Smooth muscle cell (in vitro differentiated cells): ENCODE data around the gene ST6GALNAC3. TPM values are rescaled to one million over a fixed set of nuclear protein-coding genes. Genes with fewer than 3 reads are reported as not detected.

Source experiments
- DNase-seq: peaks from one replicate; lab custom pipeline; 2025; ENCODE audit not compliant: unreplicated experiment; lab: John Stamatoyannopoulos, UW
- H2AFZ ChIP-seq: fragments of 200-600 bp; sonication (generic); 2 replicates; pipeline ENCODE4 v1.6.0; 2016; ENCODE audit warnings: antibody characterized with exemption, low read depth, mild to moderate bottlenecking
- H3F3A ChIP-seq: fragments of 200-600 bp; sonication (generic); 2 replicates; pipeline ENCODE4 v1.6.0; 2017; ENCODE audit warnings: antibody characterized with exemption, low read depth
- H3K27ac ChIP-seq: fragments of 200-600 bp; sonication (generic); 2 replicates; pipeline ENCODE4 v1.5.1; 2016; ENCODE audit warnings: low read depth, mild to moderate bottlenecking
- H3K27me3 ChIP-seq: fragments of 200-600 bp; sonication (generic); 2 replicates; pipeline ENCODE4 v1.6.1; 2016; ENCODE audit warnings: low read depth, mild to moderate bottlenecking
- H3K36me3 ChIP-seq: fragments of 200-600 bp; sonication (generic); 2 replicates; pipeline ENCODE4 v1.5.1; 2016; ENCODE audit warnings: low read depth
- H3K4me1 ChIP-seq: fragments of 200-600 bp; sonication (generic); 2 replicates; pipeline ENCODE4 v1.5.1; 2016; ENCODE audit warnings: low read depth
- H3K4me2 ChIP-seq: fragments of 200-600 bp; sonication (generic); 2 replicates; pipeline ENCODE4 v1.6.0; 2016; ENCODE audit warnings: mild to moderate bottlenecking
- H3K4me3 ChIP-seq: fragments of 200-600 bp; sonication (generic); 2 replicates; pipeline ENCODE4 v1.5.1; 2016; ENCODE audit warnings: mild to moderate bottlenecking
- H3K79me2 ChIP-seq: fragments of 200-600 bp; sonication (generic); 2 replicates; pipeline ENCODE4 v1.6.0; 2016; ENCODE audit warnings: low read depth, mild to moderate bottlenecking
- H3K9ac ChIP-seq: fragments of 200-600 bp; sonication (generic); 2 replicates; pipeline ENCODE4 v1.6.0; 2016; ENCODE audit warnings: low read depth
- H3K9me3 ChIP-seq: fragments of 200-600 bp; sonication (generic); replicated peaks from 2 replicates; pipeline ENCODE4 v1.5.1; 2016; ENCODE audit warnings: low read depth
- H4K20me1 ChIP-seq: fragments of 200-600 bp; sonication (generic); 2 replicates; pipeline ENCODE4 v1.6.0; 2016; ENCODE audit warnings: low read depth
- WGBS: methylation state at CpG from one replicate; pipeline ENCODE4 v1.1.7; 2016; ENCODE audit warnings: low lambda C conversion rate; 5-methylcytosine and 5-hydroxymethylcytosine counted together
- polyA plus RNA-seq: library from polyadenylated mRNA; unstranded; fragments of >200 nt; fragmentation: Nextera tagmentation; extraction: Ambion mirVana; gene quantifications from 2 replicates; pipeline ENCODE4 v1.2.1, GENCODE V29; 2016
- total RNA-seq: library from RNA; depleted of rRNA; stranded (reverse); fragments of >200 nt; gene quantifications from 2 replicates; pipeline ENCODE4 v1.2.3, GENCODE V29; 2014
- TF ChIP-seq, protein P1 (sequence below): fragments of 200-600 bp; sonication (generic); IDR thresholded peaks from 2 replicates; pipeline ENCODE4 v1.5.1; 2017; ENCODE audit warnings: borderline replicate concordance, mild to moderate bottlenecking, antibody characterized with exemption; ENCODE audit not compliant: insufficient read depth, poor library complexity, severe bottlenecking

ST6GALNAC3 gene
- total and polyA plus RNA-seq, 2 experiments from 2014 or later: 9.3 to 13.4 TPM

DNA sequence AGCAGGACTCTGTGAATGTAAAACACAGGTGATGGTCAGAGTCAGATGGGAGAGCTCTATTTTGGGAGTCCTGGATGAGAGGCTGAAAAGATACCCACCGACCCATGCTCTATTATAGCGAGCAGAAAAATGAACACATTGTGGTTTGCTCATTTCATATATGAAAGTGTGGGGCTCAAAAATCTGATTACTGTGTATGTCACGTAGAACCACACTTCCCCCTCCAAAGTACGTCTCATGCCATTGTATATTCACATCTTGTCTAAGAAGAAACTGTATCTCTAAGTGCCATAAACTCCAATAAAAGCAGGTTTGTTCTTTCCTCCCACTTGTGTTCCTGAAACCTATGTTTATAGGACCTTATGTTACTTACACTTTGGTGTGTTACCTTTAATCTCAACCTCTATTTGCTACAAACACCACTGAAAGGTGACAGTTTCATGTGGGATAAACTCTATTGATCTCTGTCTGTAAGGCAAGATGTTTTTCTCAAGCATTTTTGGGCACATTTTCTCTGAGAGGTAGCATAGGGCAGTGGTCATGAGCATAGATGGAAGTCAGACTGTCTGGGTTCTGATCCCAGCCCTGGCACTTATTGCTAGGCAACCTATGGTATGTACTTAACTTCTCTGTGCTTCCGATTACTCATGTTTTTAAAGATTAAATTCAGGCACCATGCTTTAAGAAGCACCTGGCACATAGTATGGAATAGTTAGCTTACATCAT is 214.4 kb downstream of the ST6GALNAC3 start:
- Histone ChIP-seq H3K36me3 (no peaks in the 10 kb centered on the region), H3F3A (no peaks in the 10 kb centered on the region), H4K20me1 (no peaks in the 10 kb centered on the region), H3K27ac (no peak overlapping the region), H3K4me3 (no peak overlapping the region), H3K9me3 (no peaks in the 10 kb centered on the region), H3K27me3 (no peaks in the 10 kb centered on the region), H3K9ac (no peak overlapping the region), H3K4me1 (peaks cover 6% of the 10 kb centered on the region), H3K4me2 (no peak overlapping the region), H3K79me2 (no peaks in the 10 kb centered on the region), H2AFZ (no peak overlapping the region)
- TF ChIP-seq, protein P1, sequence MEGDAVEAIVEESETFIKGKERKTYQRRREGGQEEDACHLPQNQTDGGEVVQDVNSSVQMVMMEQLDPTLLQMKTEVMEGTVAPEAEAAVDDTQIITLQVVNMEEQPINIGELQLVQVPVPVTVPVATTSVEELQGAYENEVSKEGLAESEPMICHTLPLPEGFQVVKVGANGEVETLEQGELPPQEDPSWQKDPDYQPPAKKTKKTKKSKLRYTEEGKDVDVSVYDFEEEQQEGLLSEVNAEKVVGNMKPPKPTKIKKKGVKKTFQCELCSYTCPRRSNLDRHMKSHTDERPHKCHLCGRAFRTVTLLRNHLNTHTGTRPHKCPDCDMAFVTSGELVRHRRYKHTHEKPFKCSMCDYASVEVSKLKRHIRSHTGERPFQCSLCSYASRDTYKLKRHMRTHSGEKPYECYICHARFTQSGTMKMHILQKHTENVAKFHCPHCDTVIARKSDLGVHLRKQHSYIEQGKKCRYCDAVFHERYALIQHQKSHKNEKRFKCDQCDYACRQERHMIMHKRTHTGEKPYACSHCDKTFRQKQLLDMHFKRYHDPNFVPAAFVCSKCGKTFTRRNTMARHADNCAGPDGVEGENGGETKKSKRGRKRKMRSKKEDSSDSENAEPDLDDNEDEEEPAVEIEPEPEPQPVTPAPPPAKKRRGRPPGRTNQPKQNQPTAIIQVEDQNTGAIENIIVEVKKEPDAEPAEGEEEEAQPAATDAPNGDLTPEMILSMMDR: no peak
- DNase-seq: no peak
- 92% methylated on average over 5 of the region's 5 CpGs for WGBS

DNA sequence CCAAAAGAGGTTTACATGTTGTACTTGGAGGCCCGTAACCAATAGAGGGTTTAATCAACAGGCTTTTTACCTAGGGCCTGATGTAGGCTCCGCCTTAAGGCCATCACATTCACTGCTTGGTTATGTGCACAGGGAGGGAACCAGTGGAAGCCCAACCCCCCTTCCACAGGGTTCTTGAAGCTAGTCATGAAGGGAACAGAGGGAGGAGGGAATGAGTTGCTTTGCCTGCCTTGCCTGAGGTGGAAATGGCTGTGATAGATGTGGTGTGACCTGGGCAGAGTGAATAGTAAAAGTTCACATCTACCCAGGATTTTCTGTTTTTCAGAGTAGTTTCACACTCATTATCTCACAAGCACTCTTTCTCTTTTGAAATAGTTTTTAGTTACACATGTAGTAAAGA is 215.1 kb downstream of the ST6GALNAC3 start:
- DNase-seq: no peak
- no peaks in the 10 kb centered on the region for H3K9me3 ChIP-seq
- H3K36me3 ChIP-seq: no peaks in the 10 kb centered on the region

DNA sequence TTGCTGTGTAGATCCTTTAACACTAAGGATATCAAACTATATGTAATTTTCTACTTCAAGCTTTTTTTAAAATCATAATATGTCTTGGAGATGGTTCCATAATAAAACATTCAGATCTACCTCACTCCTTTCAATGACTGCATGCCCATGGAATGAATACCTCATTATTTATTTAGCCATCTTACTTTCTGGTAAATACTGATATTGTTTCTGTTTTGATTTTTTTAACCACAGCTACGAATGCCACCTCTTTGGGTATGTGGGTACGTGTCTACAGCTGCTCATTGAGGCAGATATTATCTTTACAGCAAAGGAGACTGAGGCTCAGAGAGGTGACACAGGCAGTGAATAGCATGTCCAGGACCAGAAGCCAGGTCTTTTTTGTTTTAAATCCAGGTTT is 215.7 kb downstream of the ST6GALNAC3 start:
- no peak overlapping the region for H3K27ac ChIP-seq
- no peak overlapping the region for H3K9ac ChIP-seq
- DNase-seq: no peak
- H3K9me3 ChIP-seq: no peaks in the 10 kb centered on the region
- no peak overlapping the region for H2AFZ ChIP-seq
- no peaks in the 10 kb centered on the region for H3K36me3 ChIP-seq
- H3K4me3 ChIP-seq: no peak overlapping the region
- TF ChIP-seq, protein P1: no peak
- no peaks in the 10 kb centered on the region for H4K20me1 ChIP-seq
- no peaks in the 10 kb centered on the region for H3F3A ChIP-seq
- WGBS: 93% methylated on average over 2 of the region's 2 CpGs
- H3K27me3 ChIP-seq: no peaks in the 10 kb centered on the region
- H3K4me2 ChIP-seq: no peak overlapping the region
- H3K79me2 ChIP-seq: no peaks in the 10 kb centered on the region
- peaks cover 13% of the 10 kb centered on the region for H3K4me1 ChIP-seq

More for the DNA sequence above, 215.1 kb downstream of the ST6GALNAC3 start:
- Histone ChIP-seq H4K20me1 (no peaks in the 10 kb centered on the region), H2AFZ (no peak overlapping the region), H3K27me3 (no peaks in the 10 kb centered on the region), H3K4me1 (peaks cover 13% of the 10 kb centered on the region), H3K4me2 (no peak overlapping the region), H3F3A (no peaks in the 10 kb centered on the region), H3K4me3 (no peak overlapping the region), H3K9ac (no peak overlapping the region), H3K27ac (no peak overlapping the region), H3K79me2 (no peaks in the 10 kb centered on the region)
- TF ChIP-seq, protein P1: no peak
- WGBS: 97% methylated on average over 2 of the region's 2 CpGs

DNA sequence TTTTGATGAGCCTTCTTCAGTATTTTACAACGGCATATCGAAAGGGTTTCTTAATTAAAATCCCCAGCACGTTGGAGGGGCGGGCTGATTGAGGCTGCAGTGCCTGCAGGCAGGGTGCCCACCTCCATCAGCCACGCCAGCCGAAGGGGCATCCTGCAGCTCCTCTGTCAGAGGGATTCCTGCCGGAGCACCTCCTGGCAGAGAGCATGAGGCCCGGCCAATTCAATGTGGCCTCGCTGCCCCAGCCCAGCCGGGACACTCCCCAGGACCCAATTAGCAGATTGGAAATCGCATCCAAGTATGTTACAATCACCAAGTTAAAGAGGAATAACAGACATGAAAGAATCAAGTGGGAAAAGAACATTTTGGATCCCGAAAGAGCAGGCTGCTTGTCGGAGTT is 216.6 kb downstream of the ST6GALNAC3 start:
- Histone ChIP-seq H3K4me2 (no peak overlapping the region), H3K27me3 (no peaks in the 10 kb centered on the region), H3K4me3 (no peak overlapping the region), H3K9ac (no peak overlapping the region), H2AFZ (no peak overlapping the region), H3K36me3 (no peaks in the 10 kb centered on the region), H3K4me1 (peaks cover 13% of the 10 kb centered on the region), H3K27ac (no peak overlapping the region), H3K79me2 (no peaks in the 10 kb centered on the region), H4K20me1 (no peaks in the 10 kb centered on the region), H3F3A (no peaks in the 10 kb centered on the region), H3K9me3 (no peaks in the 10 kb centered on the region)
- TF ChIP-seq, protein P1: no peak
- DNase-seq: no peak
- 98% methylated on average over 13 of the region's 13 CpGs for WGBS
